OCI-LY7 (cell line): ENCODE results near the gene DMAC2. TPM values are rescaled to one million over a fixed set of nuclear protein-coding genes. Genes with fewer than 3 reads are reported as not detected.
A peak's percentile ranks its signal among the peaks of the same experiment; 100 is the strongest.
"Not testable (repeated sequence)": the region's sequence is repeated elsewhere in the genome, so short reads cannot be mapped to it uniquely, and the experiment has no call there.

Experiments
- Bru-seq: library from RNA; stranded (reverse); fragments of 400-500 nt; gene quantifications from one replicate; lab custom pipeline; 2021; lab: Mats Ljungman, UMichigan
- BruChase-seq, 2 experiments: library from RNA; stranded (reverse); fragments of 400-500 nt; gene quantifications; one replicate each; lab custom pipeline; 2021; lab: Mats Ljungman, UMichigan
- BruUV-seq: library from RNA; stranded (reverse); fragments of 400-500 nt; replicated peaks from 2 replicates; lab custom pipeline; 2021; lab: Mats Ljungman, UMichigan
- CTCF ChIA-PET: fragments of 300-600 bp; sonication (Branson Sonifier 250); formaldehyde crosslinking; loops from one replicate; lab custom pipeline; 2022; ENCODE audit warnings: antibody characterized with exemption; ENCODE audit not compliant: unreplicated experiment; lab: Charles Lee
- POLR2A ChIA-PET: fragments of 300-600 bp; sonication (Branson Sonifier 250); formaldehyde crosslinking; loops from one replicate; lab custom pipeline; 2022; ENCODE audit warnings: antibody characterized with exemption; lab: Charles Lee
- DNase-seq: peaks from one replicate; pipeline ENCODE4 v3.0.0-alpha.2; 2015; ENCODE audit warnings: low spot score
- H2AFZ ChIP-seq: fragments of 200-600 bp; sonication (generic), shearing (Covaris generic); 2 replicates; pipeline ENCODE4 v1.6.1; 2014; ENCODE audit warnings: mild to moderate bottlenecking, antibody characterized with exemption, low read length, moderate library complexity
- H3K27ac ChIP-seq: fragments of 200-600 bp; sonication (generic); 2 replicates; pipeline ENCODE4 v1.5.1; 2014; ENCODE audit warnings: mixed run types, low read depth, mild to moderate bottlenecking, moderate library complexity, low read length, inconsistent platforms; ENCODE audit not compliant: poor library complexity, severe bottlenecking
- H3K36me3 ChIP-seq: fragments of 200-600 bp; sonication (generic); 2 replicates; pipeline ENCODE4 v1.6.1; 2014; ENCODE audit warnings: mild to moderate bottlenecking, antibody characterized with exemption, low read length, moderate library complexity, mixed read lengths; ENCODE audit not compliant: insufficient read depth
- H3K4me1 ChIP-seq: fragments of 200-600 bp; sonication (generic); 2 replicates; pipeline ENCODE4 v1.5.1; 2014; ENCODE audit warnings: mild to moderate bottlenecking, low read length; ENCODE audit not compliant: insufficient read depth, poor library complexity, severe bottlenecking
- H3K4me2 ChIP-seq: fragments of 200-600 bp; sonication (generic); 2 replicates; pipeline ENCODE4 v1.6.1; 2014; ENCODE audit warnings: mild to moderate bottlenecking, low read length
- H3K4me3 ChIP-seq: fragments of 200-600 bp; sonication (generic); 2 replicates; pipeline ENCODE4 v1.5.1; 2014; ENCODE audit warnings: mild to moderate bottlenecking, low read depth, low read length; ENCODE audit not compliant: poor library complexity, severe bottlenecking
- H3K79me2 ChIP-seq: fragments of 200-600 bp; sonication (generic); 2 replicates; pipeline ENCODE4 v1.6.1; 2016; ENCODE audit warnings: low read depth, mild to moderate bottlenecking, low read length, moderate library complexity, mixed read lengths; ENCODE audit not compliant: insufficient read depth
- H3K9me2 ChIP-seq: fragments of 200-600 bp; sonication (generic); 2 replicates; pipeline ENCODE4 v1.6.1; 2016; ENCODE audit warnings: mild to moderate bottlenecking, low read length, mixed read lengths; ENCODE audit not compliant: insufficient read depth
- H3K9me3 ChIP-seq: fragments of 200-600 bp; sonication (generic); 2 replicates; pipeline ENCODE4 v1.6.1; 2014; ENCODE audit warnings: mild to moderate bottlenecking, mixed run types, low read length, mixed read lengths
- H4K20me1 ChIP-seq: fragments of 200-600 bp; sonication (generic); 2 replicates; pipeline ENCODE4 v1.6.1; 2014; ENCODE audit warnings: mild to moderate bottlenecking, antibody characterized with exemption, low read length, moderate library complexity, mixed read lengths; ENCODE audit not compliant: insufficient read depth
- EZH2phosphoT487 ChIP-seq: fragments of 200-600 bp; sonication (generic); IDR thresholded peaks from 2 replicates; pipeline ENCODE4 v1.6.1; 2018; ENCODE audit warnings: low read depth, borderline replicate concordance, mild to moderate bottlenecking, mixed run types, antibody characterized with exemption, low read length, moderate library complexity, mixed read lengths
- intact Hi-C: fragments of 100-400 bp; cut with micrococcal nuclease; formaldehyde crosslinking; loops from one replicate; pipeline ENCODE4 v1.10.0; 2022; ENCODE audit not compliant: unreplicated experiment
- long read RNA-seq: library from polyadenylated mRNA; stranded (forward); transcript quantifications from one replicate; pipeline ENCODE4 v2.0.0, GENCODE V29; 2022
- total RNA-seq, 2 experiments: library from RNA; depleted of rRNA in 1 of 2; stranded (reverse); fragments of >200 nt in 1 of 2; shearing (Covaris generic) in 1 of 2; gene quantifications; 2 replicates each; pipeline ENCODE4 v1.2.3, GENCODE V29; 2014 to 2022
- TF ChIP-seq, protein P1 (sequence below): fragments of 200-600 bp; sonication (generic); conservative IDR thresholded peaks from 2 replicates; pipeline ENCODE4 v1.5.1; 2014; ENCODE audit warnings: mild to moderate bottlenecking, antibody characterized with exemption, low read length, moderate library complexity, mixed read lengths

DMAC2 gene
- total RNA-seq (2014; rRNA removed; shearing (Covaris generic)): 22.4 and 30.6 TPM in 2 replicates
- 40.6 and 41.6 TPM in 2 replicates for total RNA-seq (2022)
- Bru-seq, nascent RNA: percentile 73 among the genes with signal in this experiment
- BruChase-seq, experiment 1, labeled RNA remaining after a 6-hour chase: percentile 79 among the genes with signal in this experiment
- BruChase-seq, experiment 2, labeled RNA remaining after a 2-hour chase: percentile 77 among the genes with signal in this experiment
- long read RNA-seq, transcript DMAC2-201 (6 exons, 1,692 nt): major isoform, 25 of 64 reads
- long read RNA-seq, transcript DMAC2-204 (4 exons, 1,454 nt): minor isoform, 8 of 64 reads
- long read RNA-seq, transcript DMAC2-208 (5 exons, 979 nt): minor isoform, 13 of 64 reads
- long read RNA-seq, partial matches to known transcripts: 6 of 64 reads
- long read RNA-seq, other reads (novel, unspliced or antisense): 7 of 64 reads

DNA sequence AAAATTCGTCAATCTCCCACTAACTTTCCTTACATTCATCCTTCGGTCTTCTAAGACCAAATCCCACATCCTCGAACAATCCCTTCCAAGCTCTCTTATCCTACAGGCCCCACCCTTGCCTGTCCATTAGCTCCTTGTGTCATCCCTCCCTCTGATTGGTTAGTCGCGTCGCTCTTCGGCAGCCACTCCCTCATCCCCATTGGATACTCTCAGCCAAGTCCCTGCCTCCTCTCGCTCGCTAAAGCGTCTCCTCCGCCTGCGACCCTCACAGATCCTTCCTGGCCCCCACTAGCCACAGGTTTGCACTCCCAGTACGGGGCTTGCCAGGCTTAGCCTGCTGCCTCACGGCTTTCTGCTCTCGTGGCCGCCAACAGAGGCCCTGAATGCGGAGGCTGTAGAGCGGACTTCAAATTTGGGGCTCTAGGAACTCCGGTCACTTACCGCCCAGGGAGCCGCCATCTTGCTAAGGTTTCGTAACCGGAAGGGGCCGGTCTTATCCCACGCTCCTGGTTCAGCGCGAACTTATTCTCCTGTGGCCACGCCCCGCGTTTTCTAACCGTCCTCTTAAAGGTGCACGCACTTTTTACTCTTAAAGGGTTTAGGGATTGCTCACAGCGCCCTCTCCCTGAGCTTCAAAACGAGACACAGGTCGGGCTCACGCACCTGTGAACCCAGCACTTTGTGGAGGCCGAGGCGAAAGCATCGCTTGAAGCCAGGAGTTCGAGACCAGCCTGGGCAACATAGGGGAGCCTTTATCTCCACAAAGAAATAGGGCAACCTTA lies at the start of gene DMAC2:
TSS of gene DMAC2 (minus strand) at position 472 of the 782 bp plus-strand sequence. CDS start at position 459, 13 bp downstream.
- Histone ChIP-seq H3K9me2 (no peaks in the 10 kb centered on the region), H3K4me1 (peaks cover 26% of the 10 kb centered on the region), H3K27ac (peak within 1 kb of the TSS; percentile 61), H3K9me3 (no peaks in the 10 kb centered on the region), H3K4me2 (peak within 1 kb of the TSS; percentile 65), H3K79me2 (peaks cover 16% of the 10 kb centered on the region; the same call in 1 of the 2 replicates), H3K36me3 (peaks cover 15% of the 10 kb centered on the region), H2AFZ (peak within 1 kb of the TSS; percentile 21; the same call in 1 of the 2 replicates), H3K4me3 (peak within 1 kb of the TSS; percentile 73), H4K20me1 (no peaks in the 10 kb centered on the region)
- TF ChIP-seq EZH2phosphoT487: no peak
- TF ChIP-seq, protein P1, sequence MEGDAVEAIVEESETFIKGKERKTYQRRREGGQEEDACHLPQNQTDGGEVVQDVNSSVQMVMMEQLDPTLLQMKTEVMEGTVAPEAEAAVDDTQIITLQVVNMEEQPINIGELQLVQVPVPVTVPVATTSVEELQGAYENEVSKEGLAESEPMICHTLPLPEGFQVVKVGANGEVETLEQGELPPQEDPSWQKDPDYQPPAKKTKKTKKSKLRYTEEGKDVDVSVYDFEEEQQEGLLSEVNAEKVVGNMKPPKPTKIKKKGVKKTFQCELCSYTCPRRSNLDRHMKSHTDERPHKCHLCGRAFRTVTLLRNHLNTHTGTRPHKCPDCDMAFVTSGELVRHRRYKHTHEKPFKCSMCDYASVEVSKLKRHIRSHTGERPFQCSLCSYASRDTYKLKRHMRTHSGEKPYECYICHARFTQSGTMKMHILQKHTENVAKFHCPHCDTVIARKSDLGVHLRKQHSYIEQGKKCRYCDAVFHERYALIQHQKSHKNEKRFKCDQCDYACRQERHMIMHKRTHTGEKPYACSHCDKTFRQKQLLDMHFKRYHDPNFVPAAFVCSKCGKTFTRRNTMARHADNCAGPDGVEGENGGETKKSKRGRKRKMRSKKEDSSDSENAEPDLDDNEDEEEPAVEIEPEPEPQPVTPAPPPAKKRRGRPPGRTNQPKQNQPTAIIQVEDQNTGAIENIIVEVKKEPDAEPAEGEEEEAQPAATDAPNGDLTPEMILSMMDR: peak; percentile 87
- ChIA-PET POLR2A (interaction anchor here (0.5 to 1.9 kb wide), 12 partner anchors 10 to 314 kb away, joined by 3 to 10 read pairs (median 3); partner anchors contain the start of gene B9D2), CTCF (interaction anchor here (1.0 to 1.5 kb wide), 2 partner anchors 9 to 38 kb away, joined by 3 to 4 read pairs; no protein-coding TSS in a partner anchor)
- intact Hi-C loops: loop anchor here (5.0 kb wide), 1 partner anchor 177 kb away; the partner anchor contains the start of gene HNRNPUL1
- BruUV-seq: no TSS peak
- DNase-seq: peak; percentile 100

DNA sequence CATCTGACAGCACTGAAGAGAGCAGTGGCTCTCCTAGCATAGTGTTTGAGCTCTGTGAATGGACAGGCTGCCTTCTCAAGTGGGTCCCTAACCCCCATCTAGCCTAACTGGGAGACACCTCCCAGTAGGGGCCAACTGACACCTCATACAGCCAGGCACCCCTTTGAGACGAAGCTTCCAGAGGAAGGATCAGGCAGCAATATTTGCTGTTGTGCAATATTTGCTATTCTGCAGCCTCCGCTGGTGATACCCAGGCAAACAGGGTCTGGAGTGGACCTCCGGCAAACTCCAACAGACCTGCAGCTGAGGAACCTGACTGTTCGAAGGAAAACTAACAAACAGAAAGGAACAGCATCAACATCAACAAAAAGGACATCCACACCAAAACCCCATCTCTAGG lies 47.2 kb upstream of the DMAC2 start:
- H2AFZ ChIP-seq, H3K4me1 ChIP-seq, intact Hi-C loops, H3K4me3 ChIP-seq, H3K79me2 ChIP-seq, H3K36me3 ChIP-seq, H3K9me3 ChIP-seq, H3K9me2 ChIP-seq, H3K4me2 ChIP-seq, H3K27ac ChIP-seq, BruUV-seq, DNase-seq, H4K20me1 ChIP-seq: not testable (repeated sequence)
- POLR2A ChIA-PET: interaction anchor here (0.6 kb wide), 1 partner anchor 479 kb away, joined by 3 read pairs; no protein-coding TSS in a partner anchor
- CTCF ChIA-PET: interaction anchor here (0.6 kb wide), 1 partner anchor 36 kb away, joined by 3 read pairs; no protein-coding TSS in a partner anchor

DNA sequence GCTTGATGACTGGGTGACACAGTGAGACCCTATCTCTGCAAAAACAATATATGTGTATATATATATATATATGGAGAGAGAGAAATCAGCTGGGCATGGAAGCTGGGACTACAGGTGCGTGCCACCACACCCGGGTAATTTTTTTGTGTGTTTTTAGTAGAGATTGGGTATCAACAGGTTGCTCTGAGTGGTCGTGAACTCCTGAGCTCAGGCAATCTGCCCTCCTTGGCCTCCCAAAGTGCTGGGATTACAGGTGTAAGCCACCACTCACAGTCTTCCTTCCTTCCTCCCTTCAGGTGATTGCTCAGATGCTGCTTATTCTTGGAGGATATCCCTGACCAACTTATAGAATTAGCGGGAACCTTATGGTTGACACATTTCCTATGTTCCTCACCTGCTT lies 45.1 kb upstream of the DMAC2 start:
- no peaks in the 10 kb centered on the region for H3K9me2 ChIP-seq
- intact Hi-C loops: no loop called here
- CTCF ChIA-PET: no interaction called here

More for the DNA sequence above, 45.1 kb upstream of the DMAC2 start:
- TF ChIP-seq, protein P1: no peak
- no peak for TF ChIP-seq EZH2phosphoT487
- no peak overlapping the region for H2AFZ ChIP-seq
- H3K4me2 ChIP-seq: no peak overlapping the region
- POLR2A ChIA-PET: interaction anchor here (0.7 kb wide), 1 partner anchor 13 kb away, joined by 4 read pairs; no protein-coding TSS in a partner anchor
- no peaks in the 10 kb centered on the region for H3K36me3 ChIP-seq
- H3K4me3 ChIP-seq: no peak overlapping the region
- no peaks in the 10 kb centered on the region for H3K9me3 ChIP-seq
- no peak for DNase-seq
- H3K4me1 ChIP-seq: no peaks in the 10 kb centered on the region
- no TSS peak for BruUV-seq
- no peaks in the 10 kb centered on the region for H4K20me1 ChIP-seq
- H3K79me2 ChIP-seq: no peaks in the 10 kb centered on the region
- H3K27ac ChIP-seq: no peak overlapping the region
